Measurements from ENCODE around the gene PHETA1.

The PHETA1 gene

GRCh38 chr12:111314953-111315539 lies 53.8 kb downstream of the PHETA1 start:
- TF ChIP-seq CTCF (IDR thresholded peaks at IDR 0.05; ENCODE audit: insufficient read depth, low read depth, low read length, missing control alignments), result no peak

GRCh38 chr12:111313833-111314259 lies 55.0 kb downstream of the PHETA1 start:
- TF ChIP-seq CTCF (IDR thresholded peaks at IDR 0.05; ENCODE audit: insufficient read depth, low read depth, low read length, missing control alignments), result peak; percentile 89
- peak; percentile 74 for DNase-seq (ENCODE audit: low read depth)
- no peak overlapping the region for H3K4me3 ChIP-seq (ENCODE audit: low read depth, low read length)

More at GRCh38 chr12:111314953-111315539, 53.8 kb downstream of the PHETA1 start:
- H3K4me3 ChIP-seq (ENCODE audit: low read depth, low read length), result no peak overlapping the region
- no peak for DNase-seq (ENCODE audit: low read depth)

- TF ChIP-seq CTCF (IDR thresholded peaks at IDR 0.05; ENCODE audit: insufficient read depth, low read depth, low read length, missing control alignments), result no peak
- H3K4me3 ChIP-seq (ENCODE audit: low read depth, low read length), result no peak overlapping the region
- no peak for DNase-seq (ENCODE audit: low read depth)
Measured at GRCh38 chr12:111312708-111313107, 56.2 kb downstream of the PHETA1 start.

DNA sequence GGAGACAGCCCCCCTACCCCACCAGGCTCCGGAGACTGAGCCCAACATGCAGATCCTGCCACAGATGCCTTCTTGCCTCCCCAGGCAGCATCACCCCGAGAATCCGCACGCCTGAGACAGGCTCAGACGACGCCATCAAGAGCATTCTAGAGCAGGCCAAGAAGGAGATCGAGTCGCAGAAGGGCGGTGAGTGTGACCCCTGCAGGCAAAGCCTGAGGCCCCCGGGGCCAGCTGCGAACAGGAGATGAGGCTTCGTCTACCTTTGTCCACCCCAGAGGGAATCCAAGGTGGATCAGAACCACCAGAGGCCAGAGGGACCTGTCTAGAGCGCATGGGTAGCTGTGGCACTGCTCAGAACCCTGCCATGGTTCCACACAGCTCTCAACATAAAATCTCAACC lies 56.9 kb downstream of the PHETA1 start:
- no peak for TF ChIP-seq CTCF (IDR thresholded peaks at IDR 0.05; ENCODE audit: insufficient read depth, low read depth, low read length, missing control alignments)
- DNase-seq (ENCODE audit: low read depth), result no peak
- H3K4me3 ChIP-seq (ENCODE audit: low read depth, low read length), result no peak overlapping the region

DNA sequence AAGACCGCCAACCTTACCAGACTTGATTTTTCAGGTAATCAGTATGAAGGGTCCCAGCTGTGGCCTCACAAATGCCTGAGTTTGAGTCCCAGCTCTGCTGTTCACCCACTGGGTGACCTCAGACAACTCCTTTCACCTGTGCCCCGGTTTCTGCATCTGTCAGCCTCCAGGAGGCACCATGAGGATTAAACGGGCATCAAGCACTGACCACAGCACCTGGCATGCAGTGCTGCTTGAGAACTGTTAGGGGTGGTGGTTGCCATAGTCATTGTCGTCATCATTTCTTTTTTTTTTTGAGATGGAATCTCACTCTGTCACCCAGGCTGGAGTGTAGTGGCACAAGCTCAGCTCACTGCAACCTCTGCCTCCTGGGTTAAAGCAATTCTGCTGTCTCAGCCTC lies 57.9 kb downstream of the PHETA1 start:
- DNase-seq (ENCODE audit: low read depth), result no peak
- TF ChIP-seq CTCF (IDR thresholded peaks at IDR 0.05; ENCODE audit: insufficient read depth, low read depth, low read length, missing control alignments), result no peak
- no peak overlapping the region for H3K4me3 ChIP-seq (ENCODE audit: low read depth, low read length)

All from GM12865 (cell line).